Stomach (tissue), 9 donors: ENCODE data around the gene KLHL28. TPM values are rescaled to one million over a fixed set of nuclear protein-coding genes. Genes with fewer than 3 reads are reported as not detected.
A peak's percentile ranks its signal among the peaks of the same experiment; 100 is the strongest.

Experiments used
- DNase-seq, 2 donors: peaks; one replicate each; pipeline versions ENCODE4 v3.0.0 to v3.0.0-alpha.2; 2013 to 2019
- H3K27ac ChIP-seq, 5 donors: fragments of 200-600 bp in 4 of 5; sonication (generic) in 4 of 5; one replicate each; pipeline ENCODE4 v1.5.1; 2013 to 2019; ENCODE audit warnings: mild to moderate bottlenecking in 1 of 5, moderate library complexity in 1 of 5
- H3K27me3 ChIP-seq, 3 donors: fragments of 200-600 bp; sonication (generic); one replicate each; pipeline ENCODE4 v1.5.1; 2017 to 2019; ENCODE audit warnings: mixed run types in 1 of 3
- H3K36me3 ChIP-seq, 4 donors: fragments of 200-600 bp; sonication (generic); 1 replicate in 3 of 4; 2 replicates in 1 of 4; pipeline ENCODE4 v1.5.1; 2016 to 2019
- H3K4me1 ChIP-seq, 4 donors: fragments of 200-600 bp; sonication (generic); one replicate each; pipeline ENCODE4 v1.5.1; 2016 to 2019
- H3K4me3 ChIP-seq, 4 donors: fragments of 200-600 bp; sonication (generic) in 3 of 4; one replicate each; pipeline ENCODE4 v1.5.1; 2016 to 2019; ENCODE audit warnings: mild to moderate bottlenecking in 1 of 4
- H3K9me3 ChIP-seq, 4 donors: fragments of 200-600 bp; sonication (generic); one replicate each; pipeline ENCODE4 v1.5.1; 2016 to 2019
- EP300 ChIP-seq: sonication (generic); formaldehyde crosslinking; IDR thresholded peaks from one replicate; pipeline ENCODE4 v1.6.1; 2017; ENCODE audit warnings: antibody characterized with exemption
- POLR2A ChIP-seq, 4 donors: fragments of 450-650 bp; IDR thresholded peaks; one replicate each; pipeline ENCODE4 v1.6.1; 2016; ENCODE audit warnings: antibody characterized with exemption in 4 of 4, control low read depth in 2 of 4, mild to moderate bottlenecking in 1 of 4, moderate library complexity in 1 of 4
- POLR2AphosphoS5 ChIP-seq, 3 donors: sonication (generic); formaldehyde crosslinking; IDR thresholded peaks; one replicate each; pipeline ENCODE4 v1.6.1; 2016; ENCODE audit warnings: antibody characterized with exemption in 3 of 3
- WGBS, 5 donors: extraction: QIAGEN DNeasy Blood & Tissue Kit in 3 of 5; methylation state at CpG; one replicate each; pipeline versions ENCODE4 v1.1.5 to v1.1.7; 2013 to 2018; 5-methylcytosine and 5-hydroxymethylcytosine counted together
- intact Hi-C: fragments of 100-400 bp; cut with DNase I; formaldehyde crosslinking; loops from one replicate; pipeline ENCODE4 v1.15.1; 2023; ENCODE audit warnings: low total_unique reads
- polyA plus RNA-seq, 3 donors: library from polyadenylated mRNA; stranded (reverse); fragments of 200-250 nt; gene quantifications; one replicate each; pipeline ENCODE4 v1.2.3, GENCODE V29; 2013
- total RNA-seq, 5 donors: library from RNA; depleted of rRNA; stranded (reverse); fragments of >200 nt; gene quantifications; one replicate each; pipeline versions ENCODE4 v1.1.0 to v1.2.3, GENCODE V29; 2014 to 2016
- TF ChIP-seq, protein P1 (sequence below), 7 experiments: fragments of 450-650 bp in 4 of 7; fragments of 200-600 bp in 3 of 7; sonication (generic) in 3 of 7; IDR thresholded peaks; one replicate each; pipeline ENCODE4 v1.5.1; 2016 to 2019; ENCODE audit warnings: antibody characterized with exemption in 7 of 7, control low read depth in 2 of 7, mild to moderate bottlenecking in 1 of 7
- donor health status: healthy with polysubstance abuse.
- donor health status: Bipolar disorder and iron deficiency.
- donor health status: healthy.

KLHL28 gene
- total and polyA plus RNA-seq, 8 donors: 1.5 to 20.6 (median 7.0) TPM

DNA sequence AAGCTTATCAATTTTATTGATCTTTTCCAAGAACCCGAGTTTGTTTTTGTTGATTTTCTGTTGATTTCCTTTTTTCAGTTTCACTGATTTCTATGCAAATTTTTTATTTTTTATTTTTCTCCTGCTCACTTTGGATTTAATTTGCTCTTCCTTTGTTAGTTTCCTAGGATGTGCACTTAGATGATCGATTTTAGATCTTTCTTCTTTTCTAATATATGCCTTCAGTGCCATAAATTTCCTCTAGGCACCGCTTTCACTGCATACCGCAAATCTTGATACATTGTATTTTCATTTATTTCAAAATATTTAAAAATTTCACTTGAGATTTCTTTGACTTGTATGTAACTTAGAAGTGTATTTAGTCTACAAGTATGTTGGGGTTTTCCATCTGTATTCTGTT lies 9.7 kb upstream of the KLHL28 start:
- Histone ChIP-seq H3K36me3 (peaks cover 0 to 17% (median 0%) of the 10 kb centered on the region in 4 donors), H3K27ac (no peak overlapping the region), H3K27me3 (no peaks in the 10 kb centered on the region), H3K9me3 (no peaks in the 10 kb centered on the region), H3K4me3 (no peak overlapping the region), H3K4me1 (peaks cover 16 to 34% (median 24%) of the 10 kb centered on the region in 4 donors)
- TF ChIP-seq POLR2AphosphoS5 (IDR thresholded peaks at IDR 0.05): no peak
- TF ChIP-seq, protein P1, sequence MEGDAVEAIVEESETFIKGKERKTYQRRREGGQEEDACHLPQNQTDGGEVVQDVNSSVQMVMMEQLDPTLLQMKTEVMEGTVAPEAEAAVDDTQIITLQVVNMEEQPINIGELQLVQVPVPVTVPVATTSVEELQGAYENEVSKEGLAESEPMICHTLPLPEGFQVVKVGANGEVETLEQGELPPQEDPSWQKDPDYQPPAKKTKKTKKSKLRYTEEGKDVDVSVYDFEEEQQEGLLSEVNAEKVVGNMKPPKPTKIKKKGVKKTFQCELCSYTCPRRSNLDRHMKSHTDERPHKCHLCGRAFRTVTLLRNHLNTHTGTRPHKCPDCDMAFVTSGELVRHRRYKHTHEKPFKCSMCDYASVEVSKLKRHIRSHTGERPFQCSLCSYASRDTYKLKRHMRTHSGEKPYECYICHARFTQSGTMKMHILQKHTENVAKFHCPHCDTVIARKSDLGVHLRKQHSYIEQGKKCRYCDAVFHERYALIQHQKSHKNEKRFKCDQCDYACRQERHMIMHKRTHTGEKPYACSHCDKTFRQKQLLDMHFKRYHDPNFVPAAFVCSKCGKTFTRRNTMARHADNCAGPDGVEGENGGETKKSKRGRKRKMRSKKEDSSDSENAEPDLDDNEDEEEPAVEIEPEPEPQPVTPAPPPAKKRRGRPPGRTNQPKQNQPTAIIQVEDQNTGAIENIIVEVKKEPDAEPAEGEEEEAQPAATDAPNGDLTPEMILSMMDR (IDR thresholded peaks at IDR 0.05): no peak
- no peak for TF ChIP-seq POLR2A (IDR thresholded peaks at IDR 0.05)
- TF ChIP-seq EP300: no peak
- 88 to 95% (median 93%) methylated on average over 4 of the region's 4 CpGs for WGBS, 5 donors
- intact Hi-C loops: no loop called here
- DNase-seq: no peak

DNA sequence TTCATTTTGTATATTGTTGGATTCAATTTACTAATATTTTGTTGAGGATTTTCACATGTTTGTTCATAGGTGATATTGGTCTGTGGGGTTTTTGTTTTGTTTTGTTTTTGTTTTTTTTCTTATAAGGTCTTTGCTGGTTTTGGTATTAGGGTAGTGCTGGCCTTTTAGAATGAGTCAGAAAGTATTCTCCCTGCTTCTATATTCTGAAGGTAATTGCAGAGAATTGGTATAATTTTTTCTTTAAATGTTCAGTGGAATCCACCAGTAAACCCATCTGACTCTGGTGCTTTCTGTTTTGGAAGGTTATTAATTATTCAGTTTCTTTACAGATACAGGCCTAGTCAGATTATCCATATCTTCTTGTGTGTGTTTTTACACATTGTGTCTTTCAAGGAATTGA lies 9.2 kb upstream of the KLHL28 start:
- Histone ChIP-seq H3K4me3 (no peak overlapping the region), H3K4me1 (peaks cover 18 to 39% (median 29%) of the 10 kb centered on the region in 4 donors), H3K36me3 (peaks cover 0 to 17% (median 0%) of the 10 kb centered on the region in 4 donors), H3K27ac (no peak overlapping the region), H3K9me3 (no peaks in the 10 kb centered on the region), H3K27me3 (no peaks in the 10 kb centered on the region)
- intact Hi-C loops: no loop called here
- no peak for DNase-seq
- no peak for TF ChIP-seq EP300
- TF ChIP-seq, protein P1 (IDR thresholded peaks at IDR 0.05): no peak
- no peak for TF ChIP-seq POLR2A (IDR thresholded peaks at IDR 0.05)
- TF ChIP-seq POLR2AphosphoS5 (IDR thresholded peaks at IDR 0.05): no peak

DNA sequence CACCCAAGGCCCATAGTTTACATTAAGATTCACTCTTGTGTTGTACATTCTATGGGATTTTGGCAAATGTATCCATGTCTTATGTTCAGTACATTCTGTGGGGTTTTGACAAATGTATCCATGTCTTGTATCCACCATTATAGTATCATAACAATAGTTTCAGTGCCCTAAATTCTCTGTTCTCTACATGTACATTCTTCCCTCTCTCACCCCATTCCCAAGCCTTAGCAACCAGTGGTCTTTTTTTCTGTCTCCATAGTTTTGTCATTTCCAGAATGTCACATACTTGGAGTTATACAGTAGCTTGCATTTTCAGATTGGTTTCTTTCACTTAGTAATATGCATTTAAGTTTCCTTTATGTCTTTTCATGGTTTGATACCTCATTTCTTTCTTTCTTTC lies 7.0 kb upstream of the KLHL28 start:
- H3K27ac ChIP-seq: no peak overlapping the region
- intact Hi-C loops: no loop called here
- H3K9me3 ChIP-seq: no peaks in the 10 kb centered on the region
- peaks cover 0 to 17% (median 0%) of the 10 kb centered on the region in 4 donors for H3K36me3 ChIP-seq
- DNase-seq: no peak
- TF ChIP-seq, protein P1 (IDR thresholded peaks at IDR 0.05): no peak
- no peak for TF ChIP-seq EP300
- TF ChIP-seq POLR2AphosphoS5 (IDR thresholded peaks at IDR 0.05): no peak
- no peak for TF ChIP-seq POLR2A (IDR thresholded peaks at IDR 0.05)
- H3K4me3 ChIP-seq: no peak overlapping the region
- peaks cover 18 to 61% (median 49%) of the 10 kb centered on the region in 4 donors for H3K4me1 ChIP-seq
- H3K27me3 ChIP-seq: no peaks in the 10 kb centered on the region

DNA sequence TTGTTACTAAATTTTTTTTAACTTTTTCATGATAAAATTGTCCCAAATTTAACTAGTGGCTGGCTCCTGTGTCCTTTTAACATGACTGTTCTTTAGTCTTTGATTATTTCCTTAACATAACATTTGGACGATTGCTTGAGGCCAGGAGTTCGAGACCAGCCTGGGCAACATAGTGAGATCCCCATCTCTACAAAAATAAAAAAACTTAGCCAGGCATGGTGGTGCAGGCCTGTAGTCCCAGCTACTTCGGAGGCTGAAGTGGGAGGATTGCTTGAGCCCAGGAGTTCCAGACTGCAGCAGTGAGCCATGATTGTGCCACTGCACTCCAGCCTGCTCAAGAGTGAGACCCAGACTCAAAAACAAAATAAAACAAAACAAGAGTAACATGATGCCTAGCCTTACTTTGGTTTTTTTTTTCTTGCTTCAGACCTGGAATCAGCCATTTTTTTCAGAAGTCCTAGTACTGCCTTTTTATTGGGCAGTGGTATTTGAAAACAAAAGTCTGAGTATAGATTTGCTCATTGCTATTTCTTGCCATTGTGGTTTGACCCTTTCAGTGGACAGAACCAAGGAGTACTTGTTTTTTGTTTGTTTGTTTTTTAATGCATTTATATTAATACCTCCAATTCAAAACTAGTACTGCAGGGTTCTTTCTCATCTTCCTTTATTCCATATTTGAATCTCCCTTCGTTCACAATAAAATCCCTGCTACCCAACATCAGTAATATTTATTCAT lies 5.0 kb upstream of the KLHL28 start:
- no peaks in the 10 kb centered on the region for H3K27me3 ChIP-seq
- intact Hi-C loops: no loop called here
- peaks cover 0 to 17% (median 0%) of the 10 kb centered on the region in 4 donors for H3K36me3 ChIP-seq
- peak overlapping the region; percentile 15 to 98 (median 57) for H3K4me3 ChIP-seq
- H3K27ac ChIP-seq: no peak overlapping the region
- TF ChIP-seq, protein P1 (IDR thresholded peaks at IDR 0.05): no peak
- TF ChIP-seq POLR2A (IDR thresholded peaks at IDR 0.05) (no peak), POLR2AphosphoS5 (IDR thresholded peaks at IDR 0.05) (no peak), EP300 (no peak)
- peaks cover 27 to 72% (median 58%) of the 10 kb centered on the region in 4 donors for H3K4me1 ChIP-seq
- no peak for DNase-seq
- no peaks in the 10 kb centered on the region for H3K9me3 ChIP-seq
- 74 to 85% (median 80%) methylated on average over 4 of the region's 4 CpGs for WGBS, 5 donors
